GM12878 (cell line): Measurements from ENCODE around the gene KCNJ10. TPM values are rescaled to one million over a fixed set of nuclear protein-coding genes. Genes with fewer than 3 reads are reported as not detected.

ENCODE experiments used
- ATAC-seq: fragments of 200-7000 bp; cut with Tn5 transposase; 3 replicates; pipeline ENCODE4 v1.9.1; 2020; ENCODE audit warnings: mild to moderate bottlenecking, moderate library complexity
- BruUV-seq: library from RNA; stranded (reverse); fragments of 400-500 nt; replicated peaks from 2 replicates; lab custom pipeline; 2021; lab: Mats Ljungman, UMichigan
- CTCF ChIA-PET: fragments of 300-600 bp; sonication (Branson Sonifier 250); formaldehyde crosslinking; extraction: SDS; loops from one replicate; lab custom pipeline; 2021; ENCODE audit warnings: inconsistent platforms; lab: Yijun Ruan, JAX
- POLR2A ChIA-PET: fragments of 350-600 bp; formaldehyde crosslinking; extraction: SDS; loops from one replicate; lab custom pipeline; 2021; ENCODE audit warnings: inconsistent platforms; lab: Charles Lee
- RAD21 ChIA-PET: fragments of 300-600 bp; sonication (Branson Sonifier 250); formaldehyde crosslinking; loops from one replicate; lab custom pipeline; 2023; ENCODE audit warnings: antibody characterized with exemption; ENCODE audit not compliant: unreplicated experiment; lab: Charles Lee
- SMC1A ChIA-PET: fragments of 300-600 bp; sonication (Branson Sonifier 250); formaldehyde crosslinking; loops from one replicate; lab custom pipeline; 2023; ENCODE audit not compliant: unreplicated experiment, uncharacterized antibody; lab: Charles Lee
- DNase-seq: peaks from one replicate; pipeline ENCODE4 v3.0.0-alpha.2; 2011; ENCODE audit warnings: low read depth, low spot score
- FAIRE-seq: peaks from 3 replicates; lab custom pipeline; 2011; peaks lifted over from hg19 to GRCh38; lab: Jason Lieb, UNC
- H2AFZ ChIP-seq: 2 replicates; pipeline ENCODE4 v1.6.0; 2011; ENCODE audit warnings: low read depth, low read length, control low read depth; ENCODE audit not compliant: control insufficient read depth
- H3K27ac ChIP-seq: 2 replicates; pipeline ENCODE4 v1.5.1; 2011; ENCODE audit warnings: control low read depth; ENCODE audit not compliant: control insufficient read depth, insufficient read depth
- H3K27me3 ChIP-seq, 2 experiments: replicated peaks in 1 of 2; 2 replicates each; pipeline versions ENCODE4 v1.6.0 to v1.6.1; 2011; ENCODE audit warnings: low read length in 1 of 2; ENCODE audit not compliant: control insufficient read depth in 2 of 2, insufficient read depth in 2 of 2
- H3K36me3 ChIP-seq, 2 experiments: 2 replicates each; pipeline ENCODE4 v1.5.1; 2011; ENCODE audit warnings: low read length in 1 of 2; ENCODE audit not compliant: control insufficient read depth in 2 of 2, insufficient read depth in 2 of 2
- H3K4me1 ChIP-seq: 2 replicates; pipeline ENCODE4 v1.6.1; 2011; ENCODE audit warnings: mild to moderate bottlenecking, low read length, moderate library complexity, mixed read lengths; ENCODE audit not compliant: control insufficient read depth, insufficient read depth
- H3K4me2 ChIP-seq: 2 replicates; pipeline ENCODE4 v1.6.0; 2011; ENCODE audit warnings: control low read depth; ENCODE audit not compliant: control insufficient read depth, insufficient read depth
- H3K4me3 ChIP-seq: fragments of 200-600 bp; sonication (generic); 2 replicates; pipeline ENCODE4 v1.5.1; 2016
- H3K79me2 ChIP-seq: 2 replicates; pipeline ENCODE4 v1.6.0; 2011; ENCODE audit warnings: low read length; ENCODE audit not compliant: control insufficient read depth, insufficient read depth
- H3K9ac ChIP-seq: 2 replicates; pipeline ENCODE4 v1.8.0; 2011; ENCODE audit warnings: low read length, control low read depth, mixed read lengths; ENCODE audit not compliant: control insufficient read depth, insufficient read depth
- H3K9me3 ChIP-seq: replicated peaks from 3 replicates; pipeline ENCODE4 v1.5.1; 2011; ENCODE audit warnings: mild to moderate bottlenecking, low read length; ENCODE audit not compliant: control insufficient read depth, insufficient read depth
- H4K20me1 ChIP-seq: 2 replicates; pipeline ENCODE4 v1.6.0; 2011; ENCODE audit not compliant: control insufficient read depth, insufficient read depth
- MYB ChIP-seq: fragments of 150-350 bp; IDR thresholded peaks from 2 replicates; pipeline ENCODE4 v1.6.1; 2014; ENCODE audit warnings: mild to moderate bottlenecking, low read depth, low read length, borderline replicate concordance
- NFYB ChIP-seq: IDR thresholded peaks from 2 replicates; pipeline ENCODE4 v1.6.1; 2011; ENCODE audit warnings: low read depth, mild to moderate bottlenecking, low read length, improper control_type of control experiment, moderate library complexity; ENCODE audit not compliant: insufficient read depth
- RELA ChIP-seq: fragments of 450-650 bp; IDR thresholded peaks from 2 replicates; pipeline ENCODE4 v1.8.0; 2014; ENCODE audit warnings: borderline replicate concordance; ENCODE audit not compliant: partially characterized antibody
- WGBS: methylation state at CpG from one replicate; pipeline ENCODE4 v1.1.6; 2016; ENCODE audit warnings: low lambda C conversion rate; ENCODE audit not compliant: insufficient replicate concordance, insufficient coverage; ENCODE audit errors: missing lambda C conversion rate; 5-methylcytosine and 5-hydroxymethylcytosine counted together
- in situ Hi-C: fragments of 300-500 bp; cut with MboI; formaldehyde crosslinking; loops from 9 replicates; pipeline ENCODE4 v1.14.3; 2018; ENCODE audit warnings: mixed read lengths
- intact Hi-C: fragments of 100-400 bp; cut with micrococcal nuclease; formaldehyde crosslinking; loops from one replicate; pipeline ENCODE4 v1.14.2; 2022; ENCODE audit not compliant: unreplicated experiment
- polyA plus RNA-seq, 11 experiments: library from polyadenylated mRNA; depleted of rRNA in 4 of 11; unstranded in 6 of 11; stranded (reverse) in 5 of 11; fragments of >200 nt; fragmentation: Nextera tagmentation in 4 of 11; fragmentation: Illumina TruSeq in 1 of 11; extraction: Ambion mirVana in 4 of 11; extraction: Trizol in 1 of 11; gene quantifications; 1 replicate in 1 of 11; 2 replicates in 10 of 11; pipeline versions ENCODE4 v1.2.1 to v1.2.3, GENCODE V29; 2011 to 2016; ENCODE audit warnings: inconsistent platforms in 2 of 11, missing spikeins in 2 of 11, low read depth in 1 of 11
- total RNA-seq, 4 experiments: library from RNA; depleted of rRNA in 3 of 4; stranded (reverse); fragments of >200 nt in 3 of 4; fragmentation: Illumina TruSeq in 1 of 4; extraction: Trizol in 1 of 4; gene quantifications; 2 replicates each; pipeline versions ENCODE4 v1.2.1 to v1.2.3, GENCODE V29; 2013 to 2021
- TF ChIP-seq, protein P1 (sequence below): fragments of 450-650 bp; formaldehyde crosslinking; IDR thresholded peaks from 2 replicates; pipeline ENCODE4 v1.5.0; 2022; ENCODE audit warnings: mild to moderate bottlenecking, missing genetic modification characterization

The KCNJ10 gene
- total and polyA plus RNA-seq, 10 of the 15 experiments (the other 5 are each of a cell fraction or from before 2014, with no cell fraction given), result 0.01 to 0.29 (median 0.09) TPM; not detected in 2

DNA sequence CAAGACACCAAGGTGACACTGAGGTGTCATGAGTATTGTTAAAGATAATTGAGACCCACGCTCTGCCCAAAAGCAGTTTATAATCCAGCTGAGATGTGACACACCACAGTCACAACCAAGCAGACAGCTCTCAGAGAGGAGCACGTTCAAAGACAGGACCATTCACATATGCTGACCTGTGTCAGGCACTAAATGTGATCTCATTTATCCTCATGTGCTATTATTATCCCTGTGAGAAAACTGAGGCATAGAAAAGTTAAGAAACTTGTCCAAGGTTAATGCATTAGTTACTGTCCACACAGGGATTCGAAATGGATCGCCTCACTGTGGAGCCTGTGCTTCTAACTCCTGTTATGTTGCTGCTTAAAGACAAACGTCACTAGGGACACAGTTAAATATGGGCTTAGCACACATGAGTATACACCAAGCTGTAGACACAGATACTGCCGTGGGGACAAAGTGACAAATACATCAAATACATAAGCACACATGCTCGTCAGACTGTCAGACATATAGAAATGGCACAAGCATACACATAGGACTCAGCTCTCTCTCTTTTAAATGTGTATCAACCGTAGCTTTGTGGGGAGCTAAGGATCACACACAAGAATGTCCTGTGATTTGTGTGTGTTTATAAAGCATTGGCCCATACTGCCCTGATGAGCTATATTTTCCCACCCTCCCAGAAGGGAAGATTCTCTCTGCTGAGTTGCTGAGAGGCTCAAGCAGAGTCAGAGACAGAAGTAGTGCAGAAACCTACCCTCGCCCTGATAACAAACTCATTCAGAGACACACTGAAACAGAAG is 32.0 kb upstream of the KCNJ10 start:
- no peak for TF ChIP-seq MYB
- TF ChIP-seq NFYB, result no peak
- TF ChIP-seq, protein P1, sequence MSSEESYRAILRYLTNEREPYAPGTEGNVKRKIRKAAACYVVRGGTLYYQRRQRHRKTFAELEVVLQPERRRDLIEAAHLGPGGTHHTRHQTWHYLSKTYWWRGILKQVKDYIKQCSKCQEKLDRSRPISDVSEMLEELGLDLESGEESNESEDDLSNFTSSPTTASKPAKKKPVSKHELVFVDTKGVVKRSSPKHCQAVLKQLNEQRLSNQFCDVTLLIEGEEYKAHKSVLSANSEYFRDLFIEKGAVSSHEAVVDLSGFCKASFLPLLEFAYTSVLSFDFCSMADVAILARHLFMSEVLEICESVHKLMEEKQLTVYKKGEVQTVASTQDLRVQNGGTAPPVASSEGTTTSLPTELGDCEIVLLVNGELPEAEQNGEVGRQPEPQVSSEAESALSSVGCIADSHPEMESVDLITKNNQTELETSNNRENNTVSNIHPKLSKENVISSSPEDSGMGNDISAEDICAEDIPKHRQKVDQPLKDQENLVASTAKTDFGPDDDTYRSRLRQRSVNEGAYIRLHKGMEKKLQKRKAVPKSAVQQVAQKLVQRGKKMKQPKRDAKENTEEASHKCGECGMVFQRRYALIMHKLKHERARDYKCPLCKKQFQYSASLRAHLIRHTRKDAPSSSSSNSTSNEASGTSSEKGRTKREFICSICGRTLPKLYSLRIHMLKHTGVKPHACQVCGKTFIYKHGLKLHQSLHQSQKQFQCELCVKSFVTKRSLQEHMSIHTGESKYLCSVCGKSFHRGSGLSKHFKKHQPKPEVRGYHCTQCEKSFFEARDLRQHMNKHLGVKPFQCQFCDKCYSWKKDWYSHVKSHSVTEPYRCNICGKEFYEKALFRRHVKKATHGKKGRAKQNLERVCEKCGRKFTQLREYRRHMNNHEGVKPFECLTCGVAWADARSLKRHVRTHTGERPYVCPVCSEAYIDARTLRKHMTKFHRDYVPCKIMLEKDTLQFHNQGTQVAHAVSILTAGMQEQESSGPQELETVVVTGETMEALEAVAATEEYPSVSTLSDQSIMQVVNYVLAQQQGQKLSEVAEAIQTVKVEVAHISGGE (CRISPR knock-in tag), result no peak
- TF ChIP-seq RELA, result no peak
- TF ChIP-seq, all 136 proteins: peak for 0
- Histone ChIP-seq H3K4me2 (no peak overlapping the region), H3K9ac (no peak overlapping the region), H3K27me3 (no peaks in the 10 kb centered on the region), H3K4me3 (no peak overlapping the region), H3K36me3 (no peaks in the 10 kb centered on the region; a peak in 1 of 4 replicates), H3K4me1 (peaks cover 17% of the 10 kb centered on the region), H4K20me1 (no peaks in the 10 kb centered on the region), H3K79me2 (peaks cover 7% of the 10 kb centered on the region), H3K9me3 (no peaks in the 10 kb centered on the region), H3K27ac (no peak overlapping the region), H2AFZ (no peak overlapping the region)
- WGBS, result 72% methylated on average over 9 of the region's 9 CpGs
- ChIA-PET SMC1A (interaction anchor here (0.6 to 4.9 kb wide), 24 partner anchors 9 to 275 kb away, joined by 3 to 57 read pairs (median 5); partner anchors contain the start of genes CASQ1 and PEX19), POLR2A (interaction anchor here (0.8 to 2.0 kb wide), 4 partner anchors 67 to 275 kb away, joined by 3 to 4 read pairs (median 4); no protein-coding TSS in a partner anchor), RAD21 (interaction anchor here (0.5 to 6.8 kb wide), 17 partner anchors 7 to 299 kb away, joined by 3 to 85 read pairs (median 4); partner anchors contain the start of gene VANGL2), CTCF (interaction anchor here (0.5 to 11.6 kb wide), 33 partner anchors 16 to 1660 kb away, joined by 3 to 189 read pairs (median 4); partner anchors contain the start of genes CASQ1, KCNJ9 and PEX19)
- ATAC-seq, result no peak
- in situ Hi-C loops, result no loop called here
- BruUV-seq, result no TSS peak
- no peak for DNase-seq
- intact Hi-C loops, result loop anchor here (1.0 kb wide), 4 partner anchors 91 to 274 kb away; no protein-coding TSS in a partner anchor
- FAIRE-seq, result no peak
